ENCODE results near the gene BDH1.

The BDH1 gene

DNA sequence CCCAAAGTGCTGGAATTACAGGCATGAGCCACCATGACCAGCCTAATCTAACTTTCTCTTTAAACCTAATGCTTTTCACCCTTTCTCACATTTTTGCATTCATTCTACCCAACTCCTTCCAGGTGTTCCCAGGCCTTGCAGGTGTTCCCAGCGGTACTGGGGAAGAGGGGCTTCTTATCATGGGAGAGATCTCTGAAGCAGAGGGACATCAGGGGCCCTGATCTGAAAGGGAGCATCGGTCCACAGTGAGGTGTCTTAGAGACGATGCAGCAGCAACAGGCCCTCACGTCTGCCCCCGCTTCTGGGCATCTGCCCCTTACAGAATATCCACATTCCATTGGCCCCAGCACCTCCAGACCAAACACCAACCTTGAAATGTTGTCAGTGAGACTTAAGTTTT is 29.0 kb upstream of the BDH1 start:
- no peak for DNase-seq
- no peak overlapping the region for H3K4me3 ChIP-seq
- TF ChIP-seq, protein P1, sequence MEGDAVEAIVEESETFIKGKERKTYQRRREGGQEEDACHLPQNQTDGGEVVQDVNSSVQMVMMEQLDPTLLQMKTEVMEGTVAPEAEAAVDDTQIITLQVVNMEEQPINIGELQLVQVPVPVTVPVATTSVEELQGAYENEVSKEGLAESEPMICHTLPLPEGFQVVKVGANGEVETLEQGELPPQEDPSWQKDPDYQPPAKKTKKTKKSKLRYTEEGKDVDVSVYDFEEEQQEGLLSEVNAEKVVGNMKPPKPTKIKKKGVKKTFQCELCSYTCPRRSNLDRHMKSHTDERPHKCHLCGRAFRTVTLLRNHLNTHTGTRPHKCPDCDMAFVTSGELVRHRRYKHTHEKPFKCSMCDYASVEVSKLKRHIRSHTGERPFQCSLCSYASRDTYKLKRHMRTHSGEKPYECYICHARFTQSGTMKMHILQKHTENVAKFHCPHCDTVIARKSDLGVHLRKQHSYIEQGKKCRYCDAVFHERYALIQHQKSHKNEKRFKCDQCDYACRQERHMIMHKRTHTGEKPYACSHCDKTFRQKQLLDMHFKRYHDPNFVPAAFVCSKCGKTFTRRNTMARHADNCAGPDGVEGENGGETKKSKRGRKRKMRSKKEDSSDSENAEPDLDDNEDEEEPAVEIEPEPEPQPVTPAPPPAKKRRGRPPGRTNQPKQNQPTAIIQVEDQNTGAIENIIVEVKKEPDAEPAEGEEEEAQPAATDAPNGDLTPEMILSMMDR (IDR thresholded peaks at IDR 0.05) = no peak
- no peaks in the 10 kb centered on the region for H3K27me3 ChIP-seq
- intact Hi-C loops (cut with DNase I; ENCODE audit: low total_unique reads) = no loop called here
- no peaks in the 10 kb centered on the region for H3K9me3 ChIP-seq
- H3K36me3 ChIP-seq = no peaks in the 10 kb centered on the region
- H3K27ac ChIP-seq = no peak overlapping the region
- no peaks in the 10 kb centered on the region for H3K4me1 ChIP-seq

DNA sequence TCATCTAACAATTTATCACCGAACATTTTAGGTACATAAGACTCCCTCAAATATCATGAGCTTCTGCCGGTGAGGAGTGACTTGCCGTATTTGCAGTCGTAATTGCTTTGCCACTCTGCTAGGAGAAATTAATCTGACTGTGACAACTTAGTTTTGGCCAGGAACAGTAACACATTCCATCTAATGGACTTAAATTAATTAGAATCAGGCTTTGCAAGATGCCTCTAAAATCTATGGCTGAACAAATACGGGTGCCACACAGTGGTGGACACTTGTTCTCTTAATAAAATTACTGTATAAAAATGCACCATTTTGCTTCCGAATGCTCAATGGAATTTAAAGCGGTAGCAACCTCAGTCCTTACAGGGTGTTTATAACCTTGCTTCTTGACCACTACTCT is 27.6 kb upstream of the BDH1 start:
- DNase-seq = no peak
- intact Hi-C loops (cut with DNase I; ENCODE audit: low total_unique reads) = no loop called here

DNA sequence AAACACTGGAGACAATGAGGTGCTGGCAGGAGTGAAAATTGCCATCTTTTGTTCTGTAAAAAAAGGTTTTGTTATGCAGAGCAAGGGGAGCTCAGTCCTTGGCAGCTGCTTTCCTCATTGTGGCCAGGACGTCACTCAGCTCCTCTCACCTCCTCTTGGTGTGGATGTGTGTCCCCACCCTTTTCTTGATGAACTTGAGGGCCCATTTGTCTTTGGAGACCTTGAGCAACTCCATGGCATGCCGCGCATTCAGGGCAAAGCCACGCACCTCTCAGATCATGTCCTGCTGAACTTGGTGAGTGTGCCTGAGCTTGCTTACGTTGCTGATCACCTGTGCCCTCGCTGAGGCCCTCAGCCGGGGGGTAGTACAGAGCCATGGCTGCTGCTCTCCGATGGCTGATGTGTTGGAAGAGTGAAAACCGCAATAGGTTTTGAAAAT is 24.5 kb upstream of the BDH1 start:
- no peak for DNase-seq
- intact Hi-C loops (cut with DNase I; ENCODE audit: low total_unique reads) = no loop called here
- no peak overlapping the region for H3K4me3 ChIP-seq
- TF ChIP-seq, protein P1 (IDR thresholded peaks at IDR 0.05) = no peak
- no peaks in the 10 kb centered on the region for H3K4me1 ChIP-seq
- no peak overlapping the region for H3K27ac ChIP-seq
- no peaks in the 10 kb centered on the region for H3K9me3 ChIP-seq
- peaks cover 0 to 8% (median 0%) of the 10 kb centered on the region in 3 donors for H3K36me3 ChIP-seq
- no peaks in the 10 kb centered on the region for H3K27me3 ChIP-seq

More for the DNA sequence above, 27.6 kb upstream of the BDH1 start:
- TF ChIP-seq, protein P1 (IDR thresholded peaks at IDR 0.05) = no peak
- Histone ChIP-seq H3K27me3 (no peaks in the 10 kb centered on the region), H3K9me3 (no peaks in the 10 kb centered on the region), H3K4me1 (no peaks in the 10 kb centered on the region), H3K4me3 (no peak overlapping the region), H3K27ac (no peak overlapping the region), H3K36me3 (peaks cover 0 to under 1% (median 0%) of the 10 kb centered on the region in 3 donors)

DNA sequence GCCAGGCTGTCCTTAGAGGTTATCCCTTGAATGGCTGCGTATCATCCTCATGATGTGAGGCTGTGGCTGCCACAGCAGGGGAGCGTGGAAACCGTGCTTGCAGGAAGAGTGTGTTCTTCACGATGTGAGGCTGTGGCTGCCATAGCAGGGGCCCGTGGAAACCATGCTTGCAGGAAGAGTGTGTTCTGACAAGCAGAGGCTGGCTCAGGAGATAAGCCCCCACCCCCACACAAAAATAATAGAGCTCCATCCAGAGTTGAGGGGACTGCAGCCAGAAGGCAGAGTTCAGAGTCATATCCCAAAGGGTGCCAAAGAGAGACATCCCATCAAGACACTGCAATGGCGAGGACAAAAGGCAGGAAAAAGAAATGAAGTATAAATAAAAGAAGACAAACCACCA is 22.6 kb upstream of the BDH1 start:
- H3K4me3 ChIP-seq = no peak overlapping the region
- peaks cover 0 to 8% (median 0%) of the 10 kb centered on the region in 3 donors for H3K36me3 ChIP-seq
- H3K9me3 ChIP-seq = no peaks in the 10 kb centered on the region
- DNase-seq = no peak
- no peaks in the 10 kb centered on the region for H3K4me1 ChIP-seq
- intact Hi-C loops (cut with DNase I; ENCODE audit: low total_unique reads) = no loop called here
- H3K27me3 ChIP-seq = no peaks in the 10 kb centered on the region
- TF ChIP-seq, protein P1 (IDR thresholded peaks at IDR 0.05) = no peak
- no peak overlapping the region for H3K27ac ChIP-seq

DNA sequence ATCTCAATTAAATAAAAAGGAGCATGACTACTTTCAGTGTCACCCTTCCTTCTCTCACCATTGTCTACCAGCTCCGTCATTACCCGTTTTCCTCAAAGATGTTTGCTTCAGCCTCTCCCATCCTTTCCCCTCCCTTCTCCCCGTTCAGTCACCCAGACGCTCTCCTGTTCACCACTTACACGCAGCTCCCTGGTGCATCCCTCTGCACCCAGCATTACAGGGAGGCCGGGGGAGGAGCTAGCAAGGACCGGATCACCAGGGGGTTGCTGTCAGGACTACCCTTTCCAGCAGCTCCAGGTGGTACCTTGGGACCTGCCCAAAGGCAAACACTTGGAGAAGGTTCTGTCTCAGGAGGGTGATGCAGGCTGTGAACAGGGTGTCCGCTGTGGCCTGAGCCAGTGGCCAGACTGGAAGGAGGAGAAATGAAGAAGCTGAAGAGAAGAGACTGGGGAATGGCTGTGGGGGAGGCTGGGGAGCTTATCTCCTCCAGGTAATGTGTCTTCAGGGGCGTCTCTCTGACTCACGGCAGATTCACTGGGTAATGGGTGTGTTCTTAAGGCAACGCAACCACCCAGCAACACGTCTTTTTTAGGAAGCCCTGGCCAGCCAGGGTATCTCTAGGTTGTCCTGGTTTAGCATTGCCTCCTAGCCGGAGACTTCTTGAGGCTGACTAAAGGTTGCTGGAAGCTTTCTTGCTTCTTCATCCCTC is 21.8 kb upstream of the BDH1 start:
- TF ChIP-seq, protein P1 (IDR thresholded peaks at IDR 0.05) = no peak
- Histone ChIP-seq H3K36me3 (peaks cover 0 to 8% (median 0%) of the 10 kb centered on the region in 3 donors), H3K27ac (no peak overlapping the region), H3K27me3 (no peaks in the 10 kb centered on the region), H3K4me1 (no peaks in the 10 kb centered on the region), H3K4me3 (no peak overlapping the region), H3K9me3 (no peaks in the 10 kb centered on the region)
- no peak for DNase-seq
- intact Hi-C loops (cut with DNase I; ENCODE audit: low total_unique reads) = no loop called here
